ENCODE results near the gene DDA1. TPM values are rescaled to one million over a fixed set of nuclear protein-coding genes. Genes with fewer than 3 reads are reported as not detected.

DDA1 gene
- total and polyA plus RNA-seq, 2 of the 13 experiments (the other 11 are each of a cell fraction or from before 2014, with no cell fraction given), result 24.5 to 26.0 TPM

GRCh38 chr19:17264641-17264979 is 44.8 kb upstream of the DDA1 start, which contains the start of gene USHBP1 (continued):
- TF ChIP-seq PATZ1 (CRISPR knock-in tag; IDR thresholded peaks at IDR 0.05), result peak; percentile 86
- TF ChIP-seq RFX5 (IDR thresholded peaks at IDR 0.05; ENCODE audit: low read depth, low read length), result no peak
- TF ChIP-seq TIGD3 (CRISPR knock-in tag; IDR thresholded peaks at IDR 0.05; ENCODE audit: borderline replicate concordance), result no peak
- TF ChIP-seq ZNF432 (CRISPR knock-in tag; IDR thresholded peaks at IDR 0.05; ENCODE audit: borderline replicate concordance), result no peak
- TF ChIP-seq NCOR1 (IDR thresholded peaks at IDR 0.05; ENCODE audit: borderline replicate concordance, low read length), result no peak
- no peak for TF ChIP-seq SETDB1 (CRISPR knock-in tag; IDR thresholded peaks at IDR 0.05; ENCODE audit: borderline replicate concordance)
- TF ChIP-seq PHF20 (CRISPR knock-in tag; IDR thresholded peaks at IDR 0.05), result peak; percentile 45; the same call in 1 of the 2 replicates
- no peak for TF ChIP-seq ATF7 (IDR thresholded peaks at IDR 0.05)
- TF ChIP-seq ATF7 (CRISPR knock-in tag; IDR thresholded peaks at IDR 0.05), result no peak
- no peak for TF ChIP-seq ZNF317 (CRISPR knock-in tag; IDR thresholded peaks at IDR 0.05)
- no peak for TF ChIP-seq SRF (IDR thresholded peaks at IDR 0.05; ENCODE audit: low read depth, low read length)
- TF ChIP-seq ZNF879 (CRISPR knock-in tag; IDR thresholded peaks at IDR 0.05), result no peak
- no peak for TF ChIP-seq NFATC3 (CRISPR knock-in tag; IDR thresholded peaks at IDR 0.05)
- no peak for TF ChIP-seq RFXAP (CRISPR knock-in tag; IDR thresholded peaks at IDR 0.05; ENCODE audit: borderline replicate concordance)
- no peak for TF ChIP-seq GABPA (IDR thresholded peaks at IDR 0.05; ENCODE audit: low read depth, low read length)
- peak; percentile 69 for TF ChIP-seq GABPA (CRISPR knock-in tag; IDR thresholded peaks at IDR 0.05; ENCODE audit: low read depth)
- TF ChIP-seq ZNF382 (CRISPR knock-in tag; IDR thresholded peaks at IDR 0.05; ENCODE audit: borderline replicate concordance), result no peak
- no peak for TF ChIP-seq KLF9 (CRISPR knock-in tag; IDR thresholded peaks at IDR 0.05; ENCODE audit: low read depth)
- 0 out of 2 replicates have a peak, but pooled peaks have one; percentile 20 for TF ChIP-seq SP4 (CRISPR knock-in tag; IDR thresholded peaks at IDR 0.05)
- peak; percentile 58; the same call in 1 of the 2 replicates for TF ChIP-seq THAP11 (CRISPR knock-in tag; IDR thresholded peaks at IDR 0.05)
- no peak for TF ChIP-seq HNRNPH1 (optimal IDR thresholded peaks at IDR 0.05; ENCODE audit: low read depth, low read length)
- TF ChIP-seq SMAD1 (CRISPR knock-in tag; IDR thresholded peaks at IDR 0.05; ENCODE audit: borderline replicate concordance, low read depth), result no peak
- no peak for TF ChIP-seq ZBTB8A (CRISPR knock-in tag; IDR thresholded peaks at IDR 0.05; ENCODE audit: borderline replicate concordance, low read depth)
- TF ChIP-seq ZNF333 (CRISPR knock-in tag; IDR thresholded peaks at IDR 0.05; ENCODE audit: borderline replicate concordance), result no peak
- no peak for TF ChIP-seq ZSCAN20 (CRISPR knock-in tag; IDR thresholded peaks at IDR 0.05; ENCODE audit: borderline replicate concordance)
- TF ChIP-seq KLF15 (CRISPR knock-in tag; IDR thresholded peaks at IDR 0.05; ENCODE audit: borderline replicate concordance), result no peak
- no peak for TF ChIP-seq LCORL (IDR thresholded peaks at IDR 0.05)
- 0 out of 2 replicates have a peak, but pooled peaks have one; percentile 44 for TF ChIP-seq LCORL (CRISPR knock-in tag; IDR thresholded peaks at IDR 0.05)
- TF ChIP-seq HMG20B (CRISPR knock-in tag; conservative IDR thresholded peaks at IDR 0.05), result no peak
- TF ChIP-seq TARDBP (CRISPR knock-in tag; IDR thresholded peaks at IDR 0.05), result no peak
- TF ChIP-seq, protein P1, sequence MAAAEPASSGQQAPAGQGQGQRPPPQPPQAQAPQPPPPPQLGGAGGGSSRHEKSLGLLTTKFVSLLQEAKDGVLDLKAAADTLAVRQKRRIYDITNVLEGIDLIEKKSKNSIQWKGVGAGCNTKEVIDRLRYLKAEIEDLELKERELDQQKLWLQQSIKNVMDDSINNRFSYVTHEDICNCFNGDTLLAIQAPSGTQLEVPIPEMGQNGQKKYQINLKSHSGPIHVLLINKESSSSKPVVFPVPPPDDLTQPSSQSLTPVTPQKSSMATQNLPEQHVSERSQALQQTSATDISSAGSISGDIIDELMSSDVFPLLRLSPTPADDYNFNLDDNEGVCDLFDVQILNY (CRISPR knock-in tag; conservative IDR thresholded peaks at IDR 0.05), result no peak
